Testis (tissue), 2 donors: ENCODE results near the gene PTPRG.

Experiments used
- POLR2A ChIP-seq: fragments of 450-650 bp; IDR thresholded peaks from one replicate; pipeline ENCODE4 v1.6.1; 2017; ENCODE audit warnings: antibody characterized with exemption, mild to moderate bottlenecking, moderate library complexity
- TF ChIP-seq, protein P1 (sequence below), 3 experiments: fragments of 450-650 bp in 2 of 3; fragments of 200-600 bp in 1 of 3; sonication (generic) in 1 of 3; IDR thresholded peaks; one replicate each; pipeline ENCODE4 v1.5.1; 2016 to 2019; ENCODE audit warnings: antibody characterized with exemption in 3 of 3, mild to moderate bottlenecking in 2 of 3, moderate library complexity in 1 of 3

- TF ChIP-seq, protein P1, sequence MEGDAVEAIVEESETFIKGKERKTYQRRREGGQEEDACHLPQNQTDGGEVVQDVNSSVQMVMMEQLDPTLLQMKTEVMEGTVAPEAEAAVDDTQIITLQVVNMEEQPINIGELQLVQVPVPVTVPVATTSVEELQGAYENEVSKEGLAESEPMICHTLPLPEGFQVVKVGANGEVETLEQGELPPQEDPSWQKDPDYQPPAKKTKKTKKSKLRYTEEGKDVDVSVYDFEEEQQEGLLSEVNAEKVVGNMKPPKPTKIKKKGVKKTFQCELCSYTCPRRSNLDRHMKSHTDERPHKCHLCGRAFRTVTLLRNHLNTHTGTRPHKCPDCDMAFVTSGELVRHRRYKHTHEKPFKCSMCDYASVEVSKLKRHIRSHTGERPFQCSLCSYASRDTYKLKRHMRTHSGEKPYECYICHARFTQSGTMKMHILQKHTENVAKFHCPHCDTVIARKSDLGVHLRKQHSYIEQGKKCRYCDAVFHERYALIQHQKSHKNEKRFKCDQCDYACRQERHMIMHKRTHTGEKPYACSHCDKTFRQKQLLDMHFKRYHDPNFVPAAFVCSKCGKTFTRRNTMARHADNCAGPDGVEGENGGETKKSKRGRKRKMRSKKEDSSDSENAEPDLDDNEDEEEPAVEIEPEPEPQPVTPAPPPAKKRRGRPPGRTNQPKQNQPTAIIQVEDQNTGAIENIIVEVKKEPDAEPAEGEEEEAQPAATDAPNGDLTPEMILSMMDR (IDR thresholded peaks at IDR 0.05) = no peak
- TF ChIP-seq POLR2A = no peak
Measured at GRCh38 chr3:61819861-61820260, 258.5 kb downstream of the PTPRG start.
